Measurements from ENCODE around the gene TTC27. TPM values are rescaled to one million over a fixed set of nuclear protein-coding genes. Genes with fewer than 3 reads are reported as not detected.
A peak's percentile ranks its signal among the peaks of the same experiment; 100 is the strongest.
"Not testable (repeated sequence)": the region's sequence is repeated elsewhere in the genome, so short reads cannot be mapped to it uniquely, and the experiment has no call there.

Gene TTC27
- total and polyA plus RNA-seq, 2 of the 13 experiments (the other 11 are each of a cell fraction or from before 2014, with no cell fraction given), result 26.7 to 44.7 TPM

GRCh38 chr2:32721376-32721775, 93.5 kb downstream of the TTC27 start:
- ChIA-PET CTCF (ENCODE audit: low intra/inter-chr PET ratio, low total read pairs) (no interaction called here), POLR2A (interaction anchor here (0.6 kb wide), 1 partner anchor 26 kb away, joined by 5 read pairs; no protein-coding TSS in a partner anchor)
- no peak overlapping the region for H2AFZ ChIP-seq (ENCODE audit: low read length)
- no peak overlapping the region for H3K4me2 ChIP-seq (ENCODE audit: low read depth, low read length)
- no TSS peak for BruUV-seq (replicated peaks)
- DNase-seq (ENCODE audit: low spot score), result no peak
- H3K36me3 ChIP-seq (replicated peaks in 1 of 2; ENCODE audit: control insufficient read depth in 1 of 2, insufficient read depth in 2 of 2, low read length in 2 of 2), result peaks cover 5 to 30% of the 10 kb centered on the region in 2 experiments
- H3K9me3 ChIP-seq (ENCODE audit: low read length), result no peaks in the 10 kb centered on the region
- H3K27me3 ChIP-seq (ENCODE audit: control insufficient read depth in 1 of 2, insufficient read depth in 2 of 2, low read length in 2 of 2), result no peaks in the 10 kb centered on the region
- H4K20me1 ChIP-seq (ENCODE audit: insufficient read depth, low read length), result no peaks in the 10 kb centered on the region
- no peak overlapping the region for H3K27ac ChIP-seq (ENCODE audit: extremely low read length, insufficient read depth, low read length)
- no peak for ATAC-seq
- FAIRE-seq, result no peak
- no peak overlapping the region for H3K4me3 ChIP-seq (replicated peaks in 1 of 3; ENCODE audit: insufficient read depth in 1 of 3, low read depth in 2 of 3, low read length in 3 of 3)
- intact Hi-C loops (cut with micrococcal nuclease; ENCODE audit: unreplicated experiment), result no loop called here
- peaks cover 7% of the 10 kb centered on the region for H3K4me1 ChIP-seq (ENCODE audit: insufficient read depth, low read length)
- in situ Hi-C loops (cut with HindIII; ENCODE audit: extremely low pct_ligation_motif_present, low pct_unique_long_range_greater_than_20kb), result no loop called here
- H3K9ac ChIP-seq (ENCODE audit: insufficient read depth, low read depth, low read length), result no peak overlapping the region
- TF ChIP-seq SMAD9 (CRISPR knock-in tag; IDR thresholded peaks at IDR 0.05) (no peak), KLF11 (CRISPR knock-in tag; IDR thresholded peaks at IDR 0.05) (no peak)
- no peaks in the 10 kb centered on the region for H3K79me2 ChIP-seq (ENCODE audit: insufficient read depth, low read length)
- WGBS (ENCODE audit: low lambda C conversion rate), result 91% methylated on average over 1 of the region's 1 CpG

- in situ Hi-C loops (cut with HindIII; ENCODE audit: extremely low pct_ligation_motif_present, low pct_unique_long_range_greater_than_20kb) (no loop called here), intact Hi-C loops (cut with micrococcal nuclease; ENCODE audit: unreplicated experiment) (no loop called here)
- WGBS (ENCODE audit: low lambda C conversion rate), result 95% methylated on average over 3 of the region's 3 CpGs
- Histone ChIP-seq H3K79me2 (ENCODE audit: insufficient read depth, low read length) (no peaks in the 10 kb centered on the region), H3K9me3 (ENCODE audit: low read length) (no peaks in the 10 kb centered on the region), H4K20me1 (ENCODE audit: insufficient read depth, low read length) (no peaks in the 10 kb centered on the region), H3K4me1 (ENCODE audit: insufficient read depth, low read length) (no peaks in the 10 kb centered on the region), H3K4me3 (replicated peaks in 1 of 3; ENCODE audit: insufficient read depth in 1 of 3, low read depth in 2 of 3, low read length in 3 of 3) (no peak overlapping the region), H3K4me2 (ENCODE audit: low read depth, low read length) (no peak overlapping the region), H3K27me3 (ENCODE audit: control insufficient read depth in 1 of 2, insufficient read depth in 2 of 2, low read length in 2 of 2) (no peaks in the 10 kb centered on the region), H3K36me3 (replicated peaks in 1 of 2; ENCODE audit: control insufficient read depth in 1 of 2, insufficient read depth in 2 of 2, low read length in 2 of 2) (peaks cover 5 to 30% of the 10 kb centered on the region in 2 experiments), H3K27ac (ENCODE audit: extremely low read length, insufficient read depth, low read length) (no peak overlapping the region), H3K9ac (ENCODE audit: insufficient read depth, low read depth, low read length) (no peak overlapping the region), H2AFZ (ENCODE audit: low read length) (no peak overlapping the region)
- TF ChIP-seq SAFB2 (CRISPR knock-in tag; IDR thresholded peaks at IDR 0.05; ENCODE audit: borderline replicate concordance, low read depth) (no peak), PCBP1 (IDR thresholded peaks at IDR 0.05; ENCODE audit: borderline replicate concordance, low read depth, low read length) (0 out of 2 replicates have a peak, but pooled peaks have one; percentile 53), RERE (CRISPR knock-in tag; IDR thresholded peaks at IDR 0.05; ENCODE audit: low read depth) (no peak), HNRNPK (IDR thresholded peaks at IDR 0.05; ENCODE audit: low read depth, low read length, poor library complexity, severe bottlenecking) (peak; percentile 88)
- BruUV-seq (replicated peaks), result no TSS peak
- no peak for ATAC-seq
- ChIA-PET CTCF (ENCODE audit: low intra/inter-chr PET ratio, low total read pairs) (no interaction called here), POLR2A (no interaction called here)
- no peak for FAIRE-seq
- no peak for DNase-seq (ENCODE audit: low spot score)
These were observed 95.7 kb downstream of the TTC27 start for GRCh38 chr2:32723467-32724079.

- in situ Hi-C loops (cut with HindIII; ENCODE audit: extremely low pct_ligation_motif_present, low pct_unique_long_range_greater_than_20kb); H3K27me3 ChIP-seq (ENCODE audit: control insufficient read depth in 1 of 2, insufficient read depth in 2 of 2, low read length in 2 of 2); H2AFZ ChIP-seq (ENCODE audit: low read length); H3K27ac ChIP-seq (ENCODE audit: extremely low read length, insufficient read depth, low read length); H3K79me2 ChIP-seq (ENCODE audit: insufficient read depth, low read length); H3K9ac ChIP-seq (ENCODE audit: insufficient read depth, low read depth, low read length); POLR2A ChIA-PET; FAIRE-seq; H4K20me1 ChIP-seq (ENCODE audit: insufficient read depth, low read length); H3K4me3 ChIP-seq (replicated peaks in 1 of 3; ENCODE audit: insufficient read depth in 1 of 3, low read depth in 2 of 3, low read length in 3 of 3); H3K4me2 ChIP-seq (ENCODE audit: low read depth, low read length); DNase-seq (ENCODE audit: low spot score); CTCF ChIA-PET (ENCODE audit: low intra/inter-chr PET ratio, low total read pairs); ATAC-seq; H3K4me1 ChIP-seq (ENCODE audit: insufficient read depth, low read length); BruUV-seq (replicated peaks); intact Hi-C loops (cut with micrococcal nuclease; ENCODE audit: unreplicated experiment); H3K9me3 ChIP-seq (ENCODE audit: low read length): not testable (repeated sequence)
- WGBS (ENCODE audit: low lambda C conversion rate), result 94% methylated on average over 5 of the region's 5 CpGs
- peaks cover 4 to 26% of the 10 kb centered on the region in 2 experiments for H3K36me3 ChIP-seq (replicated peaks in 1 of 2; ENCODE audit: control insufficient read depth in 1 of 2, insufficient read depth in 2 of 2, low read length in 2 of 2)
These were observed 98.8 kb downstream of the TTC27 start for GRCh38 chr2:32726678-32727077.

Measured in HepG2 (cell line).